Measurements from ENCODE around the gene LRRC8D. TPM values are rescaled to one million over a fixed set of nuclear protein-coding genes. Genes with fewer than 3 reads are reported as not detected.
"Not testable (repeated sequence)": the region's sequence is repeated elsewhere in the genome, so short reads cannot be mapped to it uniquely, and the experiment has no call there.

LRRC8D gene
- total RNA-seq, 2 experiments from 2014 or later, result 25.1 to 26.0 TPM

GRCh38 chr1:89962024-89962741 lies 141.4 kb downstream of the LRRC8D start:
- H3K4me3 Mint-ChIP-seq, result no peak overlapping the region
- H3K4me1 Mint-ChIP-seq, result peaks cover 14% of the 10 kb centered on the region
- H3K36me3 Mint-ChIP-seq, result peaks cover 8% of the 10 kb centered on the region
- DNase-seq (no peak), ATAC-seq (ENCODE audit: low read depth) (no peak)
- no peak overlapping the region for H3K27ac Mint-ChIP-seq
- no peaks in the 10 kb centered on the region for H3K27me3 Mint-ChIP-seq
- POLR2A ChIA-PET, result no interaction called here
- H3K9me3 Mint-ChIP-seq, result peaks cover 3% of the 10 kb centered on the region

- DNase-seq (no peak), ATAC-seq (ENCODE audit: low read depth) (no peak)
- Mint-ChIP-seq H3K4me1 (peaks cover 11% of the 10 kb centered on the region), H3K27ac (no peak overlapping the region), H3K4me3 (no peak overlapping the region), H3K27me3 (no peaks in the 10 kb centered on the region), H3K9me3 (peaks cover 3% of the 10 kb centered on the region), H3K36me3 (peaks cover 8% of the 10 kb centered on the region)
- POLR2A ChIA-PET, result no interaction called here
Measured at GRCh38 chr1:89962742-89963075, 141.9 kb downstream of the LRRC8D start.

GRCh38 chr1:89965193-89965768 lies 144.4 kb downstream of the LRRC8D start:
- Mint-ChIP-seq H3K4me3 (no peak overlapping the region), H3K4me1 (peaks cover 8% of the 10 kb centered on the region), H3K9me3 (no peaks in the 10 kb centered on the region), H3K27me3 (no peaks in the 10 kb centered on the region), H3K36me3 (no peaks in the 10 kb centered on the region), H3K27ac (no peak overlapping the region)
- DNase-seq, result no peak
- POLR2A ChIA-PET, result no interaction called here
- no peak for ATAC-seq (ENCODE audit: low read depth)

DNA sequence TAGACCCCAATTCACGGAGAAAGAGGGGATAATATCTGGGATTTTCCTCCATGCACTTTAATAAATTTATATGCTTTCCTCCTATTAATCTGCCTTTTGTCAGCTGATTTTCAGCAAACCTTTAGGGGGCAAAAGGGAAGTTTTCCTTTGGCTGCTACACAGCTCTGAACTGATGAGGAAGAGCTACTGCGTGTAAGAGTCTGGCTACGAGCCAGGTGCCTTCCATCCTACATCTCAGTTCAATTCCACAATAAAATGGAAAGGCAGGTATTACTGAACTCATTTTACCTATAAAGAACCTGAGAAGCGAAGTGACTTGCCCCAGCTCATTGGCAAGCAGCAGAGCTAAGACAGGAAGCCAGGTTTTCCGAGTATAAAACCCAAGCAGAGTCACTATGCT lies 145.8 kb downstream of the LRRC8D start:
- Mint-ChIP-seq H3K9me3 (no peaks in the 10 kb centered on the region), H3K36me3 (no peaks in the 10 kb centered on the region), H3K4me3 (no peak overlapping the region), H3K27me3 (no peaks in the 10 kb centered on the region), H3K4me1 (peaks cover 8% of the 10 kb centered on the region), H3K27ac (no peak overlapping the region)
- ATAC-seq (ENCODE audit: low read depth), result no peak
- POLR2A ChIA-PET, result interaction anchor here (0.8 kb wide), 1 partner anchor 123 kb away, joined by 3 read pairs; no protein-coding TSS in a partner anchor
- no peak for DNase-seq

GRCh38 chr1:89971600-89971999 lies 150.8 kb downstream of the LRRC8D start:
- Mint-ChIP-seq H3K9me3 (no peaks in the 10 kb centered on the region), H3K4me1 (peaks cover 8% of the 10 kb centered on the region), H3K4me3 (no peak overlapping the region), H3K36me3 (no peaks in the 10 kb centered on the region), H3K27ac (no peak overlapping the region), H3K27me3 (peaks cover 3% of the 10 kb centered on the region)
- DNase-seq (no peak), ATAC-seq (ENCODE audit: low read depth) (no peak)
- POLR2A ChIA-PET, result no interaction called here

DNA sequence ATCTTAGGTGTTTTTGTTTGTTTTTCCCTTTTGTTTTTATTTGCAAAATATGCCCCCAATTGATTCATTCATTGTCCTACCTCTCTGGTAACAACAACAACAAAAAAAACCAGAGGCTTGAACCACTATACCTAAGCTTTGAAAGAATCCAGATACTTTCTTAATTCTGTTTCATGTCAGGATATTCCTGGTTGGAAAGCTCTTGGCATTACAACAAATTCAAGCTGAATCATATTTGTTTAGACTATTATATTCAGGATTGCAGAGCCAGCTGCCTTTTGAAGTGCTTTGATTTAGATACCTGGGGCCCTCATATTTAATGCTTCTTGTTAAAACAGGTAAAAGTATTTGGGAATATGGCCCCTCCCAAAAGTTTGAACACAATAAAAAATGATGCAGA lies 151.2 kb downstream of the LRRC8D start:
- no peaks in the 10 kb centered on the region for H3K36me3 Mint-ChIP-seq
- POLR2A ChIA-PET, result no interaction called here
- peaks cover 7% of the 10 kb centered on the region for H3K4me1 Mint-ChIP-seq
- ATAC-seq (ENCODE audit: low read depth) (no peak), DNase-seq (no peak)
- H3K9me3 Mint-ChIP-seq, result no peaks in the 10 kb centered on the region
- no peak overlapping the region for H3K4me3 Mint-ChIP-seq
- H3K27me3 Mint-ChIP-seq, result peaks cover 3% of the 10 kb centered on the region
- H3K27ac Mint-ChIP-seq, result no peak overlapping the region

DNA sequence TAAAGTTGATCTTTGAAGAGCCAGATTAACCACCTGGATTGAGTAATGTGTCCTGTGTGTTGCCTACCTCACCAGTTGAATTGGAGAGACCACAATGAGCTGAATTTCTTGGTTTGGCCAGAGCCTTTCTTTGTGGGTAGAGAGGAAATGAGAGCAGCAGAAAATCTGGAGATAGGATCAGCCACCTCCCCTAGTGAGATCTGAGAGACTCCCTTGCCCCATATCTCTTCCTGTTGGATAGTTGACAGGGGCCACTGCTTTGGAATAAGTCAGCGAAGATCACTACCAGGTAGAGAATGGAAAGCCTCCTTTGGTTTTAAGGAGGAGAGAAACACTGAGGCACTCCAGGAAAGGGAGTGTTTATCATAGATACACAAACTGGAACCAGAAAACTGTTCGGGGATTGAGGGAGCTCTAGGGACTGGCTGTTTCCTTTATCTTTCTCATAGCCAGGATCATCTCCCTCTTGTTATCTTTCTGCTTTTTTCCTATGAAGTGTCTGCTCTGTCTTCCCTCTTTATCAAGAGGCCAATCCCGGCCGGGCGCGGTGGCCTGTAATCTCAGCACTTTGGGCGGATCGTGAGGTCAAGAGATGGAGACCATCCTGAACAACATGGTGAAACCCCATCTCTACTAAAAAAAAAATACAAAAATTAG lies 152.8 kb downstream of the LRRC8D start:
- Mint-ChIP-seq H3K9me3 (no peaks in the 10 kb centered on the region), H3K27me3 (peaks cover 3% of the 10 kb centered on the region), H3K4me1 (peaks cover 4% of the 10 kb centered on the region), H3K27ac (no peak overlapping the region), H3K4me3 (no peak overlapping the region), H3K36me3 (no peaks in the 10 kb centered on the region)
- POLR2A ChIA-PET, result no interaction called here
- DNase-seq, result no peak
- no peak for ATAC-seq (ENCODE audit: low read depth)

- peaks cover 3% of the 10 kb centered on the region for H3K27me3 Mint-ChIP-seq
- no peak for DNase-seq
- no peaks in the 10 kb centered on the region for H3K9me3 Mint-ChIP-seq
- POLR2A ChIA-PET, result no interaction called here
- no peak for ATAC-seq (ENCODE audit: low read depth)
- no peaks in the 10 kb centered on the region for H3K36me3 Mint-ChIP-seq
- peaks cover 4% of the 10 kb centered on the region for H3K4me1 Mint-ChIP-seq
- H3K27ac Mint-ChIP-seq, result no peak overlapping the region
- no peak overlapping the region for H3K4me3 Mint-ChIP-seq
Measured at GRCh38 chr1:89974256-89974655, 153.4 kb downstream of the LRRC8D start.

- no peak overlapping the region for H3K27ac Mint-ChIP-seq
- POLR2A ChIA-PET, result no interaction called here
- DNase-seq, result no peak
- H3K9me3 Mint-ChIP-seq, result no peaks in the 10 kb centered on the region
- H3K36me3 Mint-ChIP-seq, result no peaks in the 10 kb centered on the region
- H3K27me3 Mint-ChIP-seq, result peaks cover 3% of the 10 kb centered on the region
- no peak overlapping the region for H3K4me3 Mint-ChIP-seq
- H3K4me1 Mint-ChIP-seq, result peaks cover 4% of the 10 kb centered on the region
- no peak for ATAC-seq (ENCODE audit: low read depth)
Measured at GRCh38 chr1:89974696-89975470, 154.1 kb downstream of the LRRC8D start.

DNA sequence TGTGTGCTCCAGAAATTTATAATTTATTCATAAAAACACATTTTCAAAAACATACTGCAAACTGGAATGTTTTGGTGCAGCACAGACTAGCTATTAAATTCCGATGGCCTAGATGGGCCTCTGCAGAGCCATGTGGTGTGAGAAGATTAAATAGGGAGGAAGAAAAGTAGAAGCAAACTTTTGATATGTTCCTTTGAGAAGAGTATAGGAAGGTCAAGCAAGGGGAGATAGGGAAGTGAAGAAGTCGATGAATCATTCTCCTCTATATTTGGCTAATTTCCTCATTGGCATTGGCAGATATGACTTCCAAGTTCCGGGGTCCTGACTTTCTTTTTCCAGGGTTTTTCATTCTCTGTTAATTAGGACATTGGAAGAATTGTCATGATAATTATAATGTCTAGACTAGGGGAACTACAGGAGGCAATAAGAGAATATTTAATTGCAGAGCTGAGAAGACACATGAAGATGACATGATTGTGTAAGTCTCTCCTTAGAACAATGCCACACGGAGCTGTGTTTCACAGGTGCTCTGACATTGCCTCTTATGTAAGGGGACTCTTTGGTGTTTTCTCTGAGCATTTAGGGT lies 154.8 kb downstream of the LRRC8D start:
- H3K4me3 Mint-ChIP-seq, result no peak overlapping the region
- no peak overlapping the region for H3K27ac Mint-ChIP-seq
- H3K4me1 Mint-ChIP-seq, result peaks cover 4% of the 10 kb centered on the region
- H3K27me3 Mint-ChIP-seq, result peaks cover 3% of the 10 kb centered on the region
- POLR2A ChIA-PET, result no interaction called here
- ATAC-seq (ENCODE audit: low read depth) (no peak), DNase-seq (no peak)
- no peaks in the 10 kb centered on the region for H3K9me3 Mint-ChIP-seq
- no peaks in the 10 kb centered on the region for H3K36me3 Mint-ChIP-seq

- Mint-ChIP-seq H3K36me3 (no peaks in the 10 kb centered on the region), H3K9me3 (no peaks in the 10 kb centered on the region), H3K4me1 (peaks cover 1% of the 10 kb centered on the region), H3K27ac (no peak overlapping the region), H3K4me3 (no peak overlapping the region), H3K27me3 (peaks cover 3% of the 10 kb centered on the region)
- ATAC-seq (ENCODE audit: low read depth) (no peak), DNase-seq (no peak)
- POLR2A ChIA-PET, result no interaction called here
Measured at GRCh38 chr1:89978755-89979154, 157.9 kb downstream of the LRRC8D start.

GRCh38 chr1:89980605-89981004 lies 159.8 kb downstream of the LRRC8D start:
- DNase-seq (no peak), ATAC-seq (ENCODE audit: low read depth) (no peak)
- Mint-ChIP-seq H3K4me3 (no peak overlapping the region), H3K4me1 (peaks cover 1% of the 10 kb centered on the region), H3K36me3 (no peaks in the 10 kb centered on the region), H3K27ac (no peak overlapping the region), H3K9me3 (no peaks in the 10 kb centered on the region), H3K27me3 (peaks cover 6% of the 10 kb centered on the region)
- POLR2A ChIA-PET, result no interaction called here

DNA sequence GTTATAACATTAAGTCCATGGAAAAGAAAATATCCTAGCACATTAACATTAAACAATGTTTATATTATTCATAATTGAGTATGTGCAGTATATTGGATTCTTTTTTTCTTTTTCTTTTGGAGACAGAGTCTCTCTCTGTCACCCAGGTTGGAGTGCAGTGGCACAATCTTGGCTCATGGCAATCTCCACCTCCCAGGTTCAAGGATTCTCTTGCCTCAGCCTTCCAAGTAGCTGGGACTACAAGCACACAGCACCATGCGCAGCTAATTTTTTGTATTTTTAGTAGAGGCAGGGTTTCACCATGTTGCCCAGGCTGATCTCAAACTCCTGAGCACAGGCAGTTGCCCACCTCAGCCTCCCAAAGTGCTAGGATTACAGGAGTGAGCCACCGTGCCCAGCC lies 162.0 kb downstream of the LRRC8D start:
- H3K27me3 Mint-ChIP-seq; H3K27ac Mint-ChIP-seq; POLR2A ChIA-PET; H3K4me3 Mint-ChIP-seq; H3K36me3 Mint-ChIP-seq; H3K4me1 Mint-ChIP-seq; DNase-seq; ATAC-seq (ENCODE audit: low read depth); H3K9me3 Mint-ChIP-seq: not testable (repeated sequence)
